PC-3 (cell line): ENCODE measurements around the gene SYNCRIP. TPM values are rescaled to one million over a fixed set of nuclear protein-coding genes. Genes with fewer than 3 reads are reported as not detected.

Experiments
- ATAC-seq: fragments of 200-7000 bp; cut with Tn5 transposase; 2 replicates; pipeline ENCODE4 v1.9.1; 2020; ENCODE audit warnings: mild to moderate bottlenecking, moderate library complexity
- BruUV-seq: library from RNA; stranded (reverse); fragments of 400-500 nt; replicated peaks from 2 replicates; lab custom pipeline; 2021; lab: Mats Ljungman, UMichigan
- CTCF ChIA-PET: fragments of 300-600 bp; sonication (Branson Sonifier 250); formaldehyde crosslinking; loops from one replicate; lab custom pipeline; 2022; ENCODE audit warnings: antibody characterized with exemption; lab: Charles Lee
- POLR2A ChIA-PET: fragments of 300-600 bp; sonication (Branson Sonifier 250); formaldehyde crosslinking; loops from one replicate; lab custom pipeline; 2022; ENCODE audit warnings: antibody characterized with exemption; ENCODE audit not compliant: unreplicated experiment; lab: Charles Lee
- DNase-seq: peaks from one replicate; pipeline ENCODE4 v3.0.0-alpha.2; 2015
- H2AFZ ChIP-seq: fragments of 300-600 bp; sonication (generic); 2 replicates; pipeline ENCODE4 v1.6.0; 2016; ENCODE audit warnings: antibody characterized with exemption, low read length
- H3F3A ChIP-seq: fragments of 300-600 bp; sonication (generic); one replicate; pipeline ENCODE4 v1.6.0; 2017; ENCODE audit warnings: antibody characterized with exemption, low read length, control low read depth, mild to moderate bottlenecking; ENCODE audit not compliant: unreplicated experiment
- H3K27ac ChIP-seq: fragments of 300-600 bp; sonication (generic); 2 replicates; pipeline ENCODE4 v1.5.1; 2016; ENCODE audit warnings: mild to moderate bottlenecking, low read length
- H3K27me3 ChIP-seq: fragments of 300-600 bp; sonication (generic); 2 replicates; pipeline ENCODE4 v1.6.1; 2016; ENCODE audit warnings: low read length, mixed read lengths
- H3K36me3 ChIP-seq: fragments of 300-600 bp; sonication (generic); 2 replicates; pipeline ENCODE4 v1.6.1; 2016; ENCODE audit warnings: low read depth, mixed run types, low read length, mixed read lengths
- H3K4me1 ChIP-seq: fragments of 300-600 bp; sonication (generic); 2 replicates; pipeline ENCODE4 v1.5.1; 2016; ENCODE audit warnings: low read length; ENCODE audit not compliant: insufficient read depth
- H3K4me2 ChIP-seq: fragments of 300-600 bp; sonication (generic); 2 replicates; pipeline ENCODE4 v1.6.0; 2016; ENCODE audit warnings: low read length
- H3K4me3 ChIP-seq: fragments of 300-600 bp; sonication (generic); 2 replicates; pipeline ENCODE4 v1.5.1; 2016; ENCODE audit warnings: mild to moderate bottlenecking, low read length, mixed read lengths
- H3K79me2 ChIP-seq: fragments of 300-600 bp; sonication (generic); 2 replicates; pipeline ENCODE4 v1.6.1; 2017; ENCODE audit warnings: low read length, mixed read lengths
- H3K9ac ChIP-seq: fragments of 300-600 bp; sonication (generic); 2 replicates; pipeline ENCODE4 v1.6.0; 2016; ENCODE audit warnings: mild to moderate bottlenecking, low read length
- H3K9me2 ChIP-seq: fragments of 300-600 bp; sonication (generic); replicated peaks from 2 replicates; pipeline ENCODE4 v1.6.1; 2016; ENCODE audit warnings: mixed run types, low read length, mixed read lengths
- H3K9me3 ChIP-seq: fragments of 300-600 bp; sonication (generic); 2 replicates; pipeline ENCODE4 v1.6.1; 2016; ENCODE audit warnings: low read length, mixed read lengths
- H4K20me1 ChIP-seq: fragments of 300-600 bp; sonication (generic); 2 replicates; pipeline ENCODE4 v1.6.1; 2016; ENCODE audit warnings: low read length, mixed read lengths
- CTCF ChIP-seq: fragments of 300-600 bp; sonication (generic); conservative IDR thresholded peaks from 2 replicates; pipeline ENCODE4 v1.5.1; 2017; ENCODE audit warnings: antibody characterized with exemption, low read depth, mild to moderate bottlenecking, low read length
- EZH2 ChIP-seq: fragments of 300-600 bp; sonication (generic); IDR thresholded peaks from one replicate; pipeline ENCODE4 v1.6.1; 2017; ENCODE audit warnings: antibody characterized with exemption, mild to moderate bottlenecking, low read length; ENCODE audit not compliant: unreplicated experiment
- EZH2phosphoT487 ChIP-seq: fragments of 300-600 bp; sonication (generic); IDR thresholded peaks from 2 replicates; pipeline ENCODE4 v1.6.1; 2018; ENCODE audit warnings: mild to moderate bottlenecking, antibody characterized with exemption, low read length, borderline replicate concordance
- intact Hi-C: fragments of 100-400 bp; cut with micrococcal nuclease; formaldehyde crosslinking; loops from 2 replicates; pipeline ENCODE4 v1.9.0; 2023
- total RNA-seq: library from RNA; depleted of rRNA; stranded (reverse); fragments of >200 nt; gene quantifications from 2 replicates; pipeline ENCODE4 v1.2.3, GENCODE V29; 2014

Gene SYNCRIP
- total RNA-seq, 1 experiment from 2014 or later, result 63.8 TPM

GRCh38 chr6:85581572-85581971 lies 61.1 kb downstream of the SYNCRIP start:
- no peaks in the 10 kb centered on the region for H4K20me1 ChIP-seq
- no peak for TF ChIP-seq EZH2
- no TSS peak for BruUV-seq
- no peak overlapping the region for H2AFZ ChIP-seq
- peaks cover 26% of the 10 kb centered on the region for H3K4me1 ChIP-seq
- H3K27ac ChIP-seq, result peak overlapping the region; percentile 94
- no peaks in the 10 kb centered on the region for H3K9me2 ChIP-seq
- no peak for ATAC-seq
- H3K36me3 ChIP-seq, result no peaks in the 10 kb centered on the region
- H3K4me2 ChIP-seq, result peak overlapping the region; percentile 70
- no peaks in the 10 kb centered on the region for H3F3A ChIP-seq
- H3K9me3 ChIP-seq, result no peaks in the 10 kb centered on the region
- intact Hi-C loops, result no loop called here
- H3K27me3 ChIP-seq, result no peaks in the 10 kb centered on the region
- DNase-seq, result no peak
- H3K79me2 ChIP-seq, result peaks cover 81% of the 10 kb centered on the region
- no peak overlapping the region for H3K9ac ChIP-seq
- CTCF ChIA-PET, result no interaction called here
- POLR2A ChIA-PET, result no interaction called here
- H3K4me3 ChIP-seq, result no peak overlapping the region

- no peak overlapping the region for H2AFZ ChIP-seq
- CTCF ChIA-PET, result no interaction called here
- peak; percentile 66 for DNase-seq
Measured at GRCh38 chr6:85580878-85581267, 61.8 kb downstream of the SYNCRIP start.

GRCh38 chr6:85580118-85580877 lies 62.4 kb downstream of the SYNCRIP start:
- Histone ChIP-seq H2AFZ (no peak overlapping the region), H3K27ac (peak overlapping the region; percentile 94), H3K4me1 (peaks cover 36% of the 10 kb centered on the region), H3K9me3 (no peaks in the 10 kb centered on the region), H3K79me2 (peaks cover 79% of the 10 kb centered on the region), H3K36me3 (no peaks in the 10 kb centered on the region), H3K4me3 (peak overlapping the region; percentile 28; the same call in 1 of the 2 replicates), H3F3A (peaks cover 5% of the 10 kb centered on the region), H4K20me1 (no peaks in the 10 kb centered on the region), H3K9ac (peak overlapping the region; percentile 58), H3K4me2 (peak overlapping the region; percentile 70), H3K9me2 (no peaks in the 10 kb centered on the region), H3K27me3 (no peaks in the 10 kb centered on the region)
- peak; percentile 98 for ATAC-seq
- no TSS peak for BruUV-seq
- ChIA-PET POLR2A (no interaction called here), CTCF (no interaction called here)
- DNase-seq, result peak; percentile 73
- intact Hi-C loops, result no loop called here
- TF ChIP-seq EZH2phosphoT487 (no peak), CTCF (no peak)

More at GRCh38 chr6:85580878-85581267, 61.8 kb downstream of the SYNCRIP start:
- intact Hi-C loops, result no loop called here
- no peaks in the 10 kb centered on the region for H4K20me1 ChIP-seq
- BruUV-seq, result no TSS peak
- H3K9me3 ChIP-seq, result no peaks in the 10 kb centered on the region
- H3K27ac ChIP-seq, result peak overlapping the region; percentile 94
- peaks cover 4% of the 10 kb centered on the region for H3F3A ChIP-seq
- H3K79me2 ChIP-seq, result peaks cover 81% of the 10 kb centered on the region
- H3K4me1 ChIP-seq, result peaks cover 31% of the 10 kb centered on the region
- peak; percentile 76 for ATAC-seq
- TF ChIP-seq CTCF, result no peak
- TF ChIP-seq EZH2, result no peak
- no peak for TF ChIP-seq EZH2phosphoT487
- H3K9me2 ChIP-seq, result no peaks in the 10 kb centered on the region
- peak overlapping the region; percentile 28; the same call in 1 of the 2 replicates for H3K4me3 ChIP-seq
- POLR2A ChIA-PET, result no interaction called here
- H3K4me2 ChIP-seq, result peak overlapping the region; percentile 70
- H3K27me3 ChIP-seq, result no peaks in the 10 kb centered on the region
- no peaks in the 10 kb centered on the region for H3K36me3 ChIP-seq
- peak overlapping the region; percentile 58 for H3K9ac ChIP-seq
